Measurements from ENCODE around the gene KNL1.

DNA sequence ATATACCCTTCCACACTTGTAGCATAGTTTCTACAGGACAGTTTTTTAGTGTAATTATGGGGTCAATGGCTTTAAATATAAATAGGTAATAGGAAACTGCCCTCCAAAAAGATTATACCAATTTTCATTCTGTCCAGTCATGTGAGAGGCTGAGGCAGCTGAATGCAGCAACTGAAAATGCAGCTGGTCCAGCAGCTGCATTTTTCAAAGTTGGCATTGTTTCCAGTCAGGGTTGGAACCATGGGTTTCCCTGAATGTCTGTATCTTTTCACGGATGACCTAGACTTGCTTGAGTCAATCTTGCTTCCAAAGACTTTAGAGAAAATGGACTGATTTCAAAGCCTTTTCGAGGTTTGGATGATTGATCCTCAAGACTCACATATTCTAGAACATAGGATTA, 9.9 kb upstream of the KNL1 start:
- TF ChIP-seq CHD2 (IDR thresholded peaks at IDR 0.05; ENCODE audit: borderline replicate concordance, low read depth, low read length) (no peak), SPI1 (IDR thresholded peaks at IDR 0.05; ENCODE audit: borderline replicate concordance, insufficient read depth, low read depth, low read length) (no peak), MYC (IDR thresholded peaks at IDR 0.05; ENCODE audit: insufficient read depth, insufficient read length, insufficient replicate concordance, low read length, severe bottlenecking) (no peak), TAF1 (IDR thresholded peaks at IDR 0.05; ENCODE audit: borderline replicate concordance, low read depth, low read length) (no peak), DPF2 (IDR thresholded peaks at IDR 0.05) (no peak), BACH1 (IDR thresholded peaks at IDR 0.05; ENCODE audit: borderline replicate concordance) (no peak), SRF (IDR thresholded peaks at IDR 0.05; ENCODE audit: low read depth in 2 of 2, low read length in 2 of 2) (no peak), CTCF (IDR thresholded peaks at IDR 0.05 in 2 of 3, conservative IDR thresholded peaks at IDR 0.05 in 1 of 3; ENCODE audit: control insufficient read depth in 2 of 3, extremely low read depth in 1 of 3, insufficient read depth in 1 of 3, low read depth in 3 of 3, low read length in 3 of 3) (no peak), FOS (IDR thresholded peaks at IDR 0.05; ENCODE audit: borderline replicate concordance, extremely low read depth, insufficient read length) (no peak), JUNB (IDR thresholded peaks at IDR 0.05) (no peak), MEF2A (IDR thresholded peaks at IDR 0.05; ENCODE audit: insufficient read depth, low read depth, low read length) (no peak), EP300 (IDR thresholded peaks at IDR 0.05; ENCODE audit: borderline replicate concordance in 1 of 2, control insufficient read depth in 1 of 2, low read depth in 2 of 2, low read length in 2 of 2) (no peak)
- TF ChIP-seq, protein P1, sequence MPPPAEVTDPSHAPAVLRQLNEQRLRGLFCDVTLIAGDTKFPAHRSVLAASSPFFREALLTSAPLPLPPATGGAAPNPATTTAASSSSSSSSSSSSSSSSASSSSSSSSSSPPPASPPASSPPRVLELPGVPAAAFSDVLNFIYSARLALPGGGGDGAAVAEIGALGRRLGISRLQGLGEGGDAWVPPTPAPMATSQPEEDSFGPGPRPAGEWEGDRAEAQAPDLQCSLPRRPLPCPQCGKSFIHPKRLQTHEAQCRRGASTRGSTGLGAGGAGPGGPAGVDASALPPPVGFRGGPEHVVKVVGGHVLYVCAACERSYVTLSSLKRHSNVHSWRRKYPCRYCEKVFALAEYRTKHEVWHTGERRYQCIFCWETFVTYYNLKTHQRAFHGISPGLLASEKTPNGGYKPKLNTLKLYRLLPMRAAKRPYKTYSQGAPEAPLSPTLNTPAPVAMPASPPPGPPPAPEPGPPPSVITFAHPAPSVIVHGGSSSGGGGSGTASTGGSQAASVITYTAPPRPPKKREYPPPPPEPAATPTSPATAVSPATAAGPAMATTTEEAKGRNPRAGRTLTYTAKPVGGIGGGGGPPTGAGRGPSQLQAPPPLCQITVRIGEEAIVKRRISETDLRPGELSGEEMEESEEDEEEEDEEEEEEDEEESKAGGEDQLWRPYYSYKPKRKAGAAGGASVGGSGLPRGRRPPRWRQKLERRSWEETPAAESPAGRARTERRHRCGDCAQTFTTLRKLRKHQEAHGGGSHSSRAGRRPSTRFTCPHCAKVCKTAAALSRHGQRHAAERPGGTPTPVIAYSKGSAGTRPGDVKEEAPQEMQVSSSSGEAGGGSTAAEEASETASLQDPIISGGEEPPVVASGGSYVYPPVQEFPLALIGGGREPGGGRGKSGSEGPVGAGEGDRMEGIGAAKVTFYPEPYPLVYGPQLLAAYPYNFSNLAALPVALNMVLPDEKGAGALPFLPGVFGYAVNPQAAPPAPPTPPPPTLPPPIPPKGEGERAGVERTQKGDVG (CRISPR knock-in tag; IDR thresholded peaks at IDR 0.05) = no peak

Data from GM12878 (cell line).